Hepatocyte (in vitro differentiated cells): Measurements from ENCODE around the gene DNER. TPM values are rescaled to one million over a fixed set of nuclear protein-coding genes. Genes with fewer than 3 reads are reported as not detected.
"Not testable (repeated sequence)": the region's sequence is repeated elsewhere in the genome, so short reads cannot be mapped to it uniquely, and the experiment has no call there.

Source experiments
- DNase-seq: peaks from one replicate; pipeline ENCODE4 v3.0.0-alpha.2; 2016; ENCODE audit warnings: low spot score
- H2AFZ ChIP-seq: fragments of 200-600 bp; sonication (generic); 2 replicates; pipeline ENCODE4 v1.6.0; 2016; ENCODE audit warnings: antibody characterized with exemption, mild to moderate bottlenecking
- H3K27ac ChIP-seq: fragments of 200-600 bp; sonication (generic); 2 replicates; pipeline ENCODE4 v1.5.1; 2016; ENCODE audit warnings: mild to moderate bottlenecking
- H3K27me3 ChIP-seq: fragments of 200-600 bp; sonication (generic); 2 replicates; pipeline ENCODE4 v1.6.1; 2016
- H3K36me3 ChIP-seq: fragments of 200-600 bp; sonication (generic); replicated peaks from 2 replicates; pipeline ENCODE4 v1.5.1; 2016; ENCODE audit warnings: low read depth; ENCODE audit not compliant: insufficient read depth
- H3K4me1 ChIP-seq: fragments of 200-600 bp; sonication (generic); 2 replicates; pipeline ENCODE4 v1.5.1; 2016; ENCODE audit warnings: mild to moderate bottlenecking, moderate library complexity; ENCODE audit not compliant: insufficient read depth
- H3K4me2 ChIP-seq: fragments of 200-600 bp; sonication (generic); 2 replicates; pipeline ENCODE4 v1.6.0; 2016
- H3K4me3 ChIP-seq: fragments of 200-600 bp; sonication (generic); 2 replicates; pipeline ENCODE4 v1.5.1; 2016; ENCODE audit warnings: mild to moderate bottlenecking
- H3K79me2 ChIP-seq: fragments of 200-600 bp; sonication (generic); 2 replicates; pipeline ENCODE4 v1.6.0; 2017; ENCODE audit warnings: mild to moderate bottlenecking
- H3K9me2 ChIP-seq: fragments of 200-600 bp; sonication (generic); replicated peaks from 2 replicates; pipeline ENCODE4 v1.6.0; 2017; ENCODE audit warnings: mild to moderate bottlenecking; ENCODE audit not compliant: insufficient read depth
- H3K9me3 ChIP-seq: fragments of 200-600 bp; sonication (generic); 2 replicates; pipeline ENCODE4 v1.5.1; 2016; ENCODE audit warnings: low read depth, mild to moderate bottlenecking
- H4K20me1 ChIP-seq: fragments of 200-600 bp; sonication (generic); 2 replicates; pipeline ENCODE4 v1.6.0; 2016; ENCODE audit warnings: mild to moderate bottlenecking; ENCODE audit not compliant: insufficient read depth, poor library complexity, severe bottlenecking
- EZH2 ChIP-seq: fragments of 200-600 bp; sonication (generic); IDR thresholded peaks from 2 replicates; pipeline ENCODE4 v1.6.1; 2016; ENCODE audit warnings: antibody characterized with exemption, mild to moderate bottlenecking, borderline replicate concordance
- EZH2phosphoT487 ChIP-seq: fragments of 200-600 bp; sonication (generic); IDR thresholded peaks from one replicate; pipeline ENCODE4 v1.6.1; 2018; ENCODE audit warnings: antibody characterized with exemption, mild to moderate bottlenecking, low read depth, moderate library complexity; ENCODE audit not compliant: unreplicated experiment, severe bottlenecking
- WGBS: methylation state at CpG from one replicate; pipeline ENCODE4 v1.1.6; 2016; ENCODE audit warnings: low lambda C conversion rate; ENCODE audit errors: missing lambda C conversion rate; 5-methylcytosine and 5-hydroxymethylcytosine counted together
- polyA plus RNA-seq: library from polyadenylated mRNA; unstranded; fragments of >200 nt; fragmentation: Nextera tagmentation; extraction: Ambion mirVana; gene quantifications from 2 replicates; pipeline ENCODE4 v1.2.1, GENCODE V29; 2016
- total RNA-seq: library from RNA; depleted of rRNA; stranded (reverse); fragments of >200 nt; gene quantifications from 2 replicates; pipeline ENCODE4 v1.2.3, GENCODE V29; 2014
- TF ChIP-seq, protein P1 (sequence below): fragments of 200-600 bp; sonication (generic); IDR thresholded peaks from 2 replicates; pipeline ENCODE4 v1.5.1; 2016; ENCODE audit warnings: antibody characterized with exemption, mild to moderate bottlenecking; ENCODE audit not compliant: poor library complexity

DNER gene
- total and polyA plus RNA-seq, 2 experiments from 2014 or later: 0.37 TPM; not detected in 1

DNA sequence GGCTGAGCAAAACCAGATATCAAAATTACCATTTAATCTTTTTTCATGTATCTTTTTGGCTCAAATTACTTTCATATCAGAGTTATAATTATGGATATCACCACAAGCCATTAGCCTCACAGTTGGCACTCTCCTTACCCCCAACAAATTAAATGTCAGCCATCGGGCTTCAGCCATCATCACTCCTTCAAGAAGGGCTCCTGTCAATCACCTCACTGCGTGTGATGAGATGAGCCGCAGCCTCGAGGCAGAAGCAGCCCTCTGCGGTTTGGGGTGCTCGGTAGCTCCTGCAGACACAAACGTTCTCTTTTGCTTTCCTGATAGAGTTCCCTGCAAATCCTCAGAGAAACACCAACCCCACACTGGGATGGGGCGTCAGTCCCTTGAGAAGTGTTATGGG is 94.1 kb downstream of the DNER start:
- no peak overlapping the region for H3K27ac ChIP-seq
- H3K4me1 ChIP-seq: no peaks in the 10 kb centered on the region
- H3K9me2 ChIP-seq: no peaks in the 10 kb centered on the region
- H3K27me3 ChIP-seq: no peaks in the 10 kb centered on the region
- no peaks in the 10 kb centered on the region for H4K20me1 ChIP-seq
- no peak overlapping the region for H3K4me3 ChIP-seq
- no peak for DNase-seq
- H3K9me3 ChIP-seq: no peaks in the 10 kb centered on the region
- TF ChIP-seq EZH2 (no peak), EZH2phosphoT487 (no peak)
- TF ChIP-seq, protein P1, sequence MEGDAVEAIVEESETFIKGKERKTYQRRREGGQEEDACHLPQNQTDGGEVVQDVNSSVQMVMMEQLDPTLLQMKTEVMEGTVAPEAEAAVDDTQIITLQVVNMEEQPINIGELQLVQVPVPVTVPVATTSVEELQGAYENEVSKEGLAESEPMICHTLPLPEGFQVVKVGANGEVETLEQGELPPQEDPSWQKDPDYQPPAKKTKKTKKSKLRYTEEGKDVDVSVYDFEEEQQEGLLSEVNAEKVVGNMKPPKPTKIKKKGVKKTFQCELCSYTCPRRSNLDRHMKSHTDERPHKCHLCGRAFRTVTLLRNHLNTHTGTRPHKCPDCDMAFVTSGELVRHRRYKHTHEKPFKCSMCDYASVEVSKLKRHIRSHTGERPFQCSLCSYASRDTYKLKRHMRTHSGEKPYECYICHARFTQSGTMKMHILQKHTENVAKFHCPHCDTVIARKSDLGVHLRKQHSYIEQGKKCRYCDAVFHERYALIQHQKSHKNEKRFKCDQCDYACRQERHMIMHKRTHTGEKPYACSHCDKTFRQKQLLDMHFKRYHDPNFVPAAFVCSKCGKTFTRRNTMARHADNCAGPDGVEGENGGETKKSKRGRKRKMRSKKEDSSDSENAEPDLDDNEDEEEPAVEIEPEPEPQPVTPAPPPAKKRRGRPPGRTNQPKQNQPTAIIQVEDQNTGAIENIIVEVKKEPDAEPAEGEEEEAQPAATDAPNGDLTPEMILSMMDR: no peak
- WGBS: 89% methylated on average over 8 of the region's 8 CpGs
- no peak overlapping the region for H2AFZ ChIP-seq
- H3K4me2 ChIP-seq: no peak overlapping the region
- no peaks in the 10 kb centered on the region for H3K79me2 ChIP-seq
- H3K36me3 ChIP-seq: no peaks in the 10 kb centered on the region

DNA sequence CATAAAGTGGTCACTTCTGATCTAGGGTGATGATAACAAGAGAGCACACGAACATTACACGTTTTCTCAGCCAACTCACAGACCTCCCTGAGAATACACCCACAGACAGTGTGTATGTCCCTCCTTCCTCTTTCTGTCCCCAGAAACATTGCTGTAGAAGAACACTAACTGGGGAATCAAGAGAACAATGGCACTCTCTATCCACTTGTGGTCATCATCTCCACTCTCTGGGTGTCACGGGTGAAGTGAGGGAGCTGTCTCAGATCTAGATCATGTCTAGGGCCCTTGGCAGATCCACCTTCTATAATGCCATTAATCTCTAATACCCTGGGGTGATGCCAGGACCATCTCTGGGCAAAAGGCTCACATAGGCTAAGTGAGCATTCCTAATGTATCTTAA is 97.9 kb downstream of the DNER start:
- Histone ChIP-seq H3K27me3 (no peaks in the 10 kb centered on the region), H2AFZ (no peak overlapping the region), H3K4me1 (no peaks in the 10 kb centered on the region), H3K36me3 (no peaks in the 10 kb centered on the region), H3K27ac (no peak overlapping the region), H4K20me1 (no peaks in the 10 kb centered on the region), H3K4me2 (no peak overlapping the region), H3K79me2 (no peaks in the 10 kb centered on the region), H3K4me3 (no peak overlapping the region), H3K9me3 (no peaks in the 10 kb centered on the region), H3K9me2 (no peaks in the 10 kb centered on the region)
- no peak for DNase-seq
- 89% methylated on average over 3 of the region's 3 CpGs for WGBS
- TF ChIP-seq, protein P1: no peak
- TF ChIP-seq EZH2phosphoT487 (no peak), EZH2 (no peak)

DNA sequence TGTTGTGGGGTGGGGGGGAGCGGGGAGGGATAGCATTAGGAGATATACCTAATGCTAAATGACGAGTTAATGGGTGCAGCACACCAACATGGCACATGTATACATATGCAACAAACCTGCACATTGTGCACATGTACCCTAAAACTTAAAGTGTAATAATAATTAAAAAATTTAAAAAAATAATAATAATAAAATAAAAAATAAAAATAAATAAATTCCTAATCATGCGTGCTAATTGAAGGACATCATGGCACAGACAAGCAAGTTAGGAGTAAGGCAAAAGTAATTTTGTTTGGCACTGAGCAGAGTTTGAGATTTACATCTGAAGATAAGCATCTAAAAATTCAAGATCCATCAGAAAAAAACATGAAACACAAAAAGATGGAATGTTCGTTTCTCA is 100.3 kb downstream of the DNER start:
- H3K27ac ChIP-seq, H3K4me1 ChIP-seq, H3K4me3 ChIP-seq, H2AFZ ChIP-seq, H3K4me2 ChIP-seq, H3K9me3 ChIP-seq, H4K20me1 ChIP-seq, H3K36me3 ChIP-seq, H3K79me2 ChIP-seq, H3K9me2 ChIP-seq, H3K27me3 ChIP-seq, DNase-seq: not testable (repeated sequence)
- WGBS: 89% methylated on average over 4 of the region's 4 CpGs

DNA sequence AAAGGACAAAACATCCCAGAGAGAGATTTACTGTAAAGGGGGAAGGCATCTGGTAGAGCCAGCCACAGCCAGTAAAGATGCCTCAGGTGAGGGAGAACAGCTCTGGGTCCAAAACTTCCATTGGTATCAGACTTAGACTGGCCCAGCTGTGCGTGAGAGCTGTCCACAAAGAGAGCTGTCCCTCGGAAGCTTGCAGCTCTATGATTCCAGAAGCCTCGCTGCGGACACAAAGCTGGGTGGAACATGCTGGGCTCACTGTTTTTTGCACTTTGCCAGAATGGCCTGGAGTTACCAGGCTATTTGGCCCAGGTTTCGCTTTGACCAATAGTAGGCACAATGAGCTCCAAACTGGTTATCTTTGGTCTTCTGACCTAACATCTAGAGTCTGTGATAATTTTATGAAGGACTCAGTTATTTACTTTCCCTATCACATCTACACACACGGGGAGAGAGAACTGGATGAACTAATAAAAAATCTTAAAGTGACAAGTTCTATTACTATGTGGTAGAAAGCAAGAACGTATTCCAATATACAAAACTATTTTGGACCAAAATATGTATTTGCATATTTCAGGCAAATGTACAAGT is 101.9 kb downstream of the DNER start:
- no peaks in the 10 kb centered on the region for H3K36me3 ChIP-seq
- no peak overlapping the region for H2AFZ ChIP-seq
- H3K9me2 ChIP-seq: no peaks in the 10 kb centered on the region
- DNase-seq: no peak
- TF ChIP-seq EZH2: no peak
- TF ChIP-seq, protein P1: no peak
- no peak for TF ChIP-seq EZH2phosphoT487
- H3K4me1 ChIP-seq: no peaks in the 10 kb centered on the region
- no peaks in the 10 kb centered on the region for H3K79me2 ChIP-seq
- WGBS: 71% methylated on average over 7 of the region's 7 CpGs
- no peak overlapping the region for H3K27ac ChIP-seq
- H3K27me3 ChIP-seq: no peaks in the 10 kb centered on the region
- H3K9me3 ChIP-seq: no peaks in the 10 kb centered on the region
- no peak overlapping the region for H3K4me2 ChIP-seq
- H3K4me3 ChIP-seq: no peak overlapping the region
- H4K20me1 ChIP-seq: no peaks in the 10 kb centered on the region
